ENCODE measurements around the gene CRYM.

The CRYM gene

DNA sequence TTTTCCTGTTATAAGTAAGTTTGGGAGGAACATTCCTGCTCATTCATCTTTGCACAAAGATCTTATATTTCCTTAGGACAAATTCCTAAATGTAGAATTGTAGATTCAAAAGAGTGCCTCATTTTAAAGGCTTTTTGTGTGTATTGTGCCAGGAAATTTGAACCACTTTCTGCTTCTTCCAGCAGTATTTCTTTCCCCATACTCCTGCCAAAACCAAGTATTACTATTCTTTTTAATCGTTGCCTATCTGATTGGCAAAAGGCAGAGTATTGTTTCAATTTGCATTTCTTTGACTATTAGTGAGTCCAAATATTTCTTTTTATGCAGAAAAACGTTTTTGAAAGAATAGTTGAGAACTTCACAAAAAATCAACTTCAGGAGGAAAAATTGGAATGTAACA is 35.3 kb downstream of the CRYM start:
- DNase-seq, result no peak

DNA sequence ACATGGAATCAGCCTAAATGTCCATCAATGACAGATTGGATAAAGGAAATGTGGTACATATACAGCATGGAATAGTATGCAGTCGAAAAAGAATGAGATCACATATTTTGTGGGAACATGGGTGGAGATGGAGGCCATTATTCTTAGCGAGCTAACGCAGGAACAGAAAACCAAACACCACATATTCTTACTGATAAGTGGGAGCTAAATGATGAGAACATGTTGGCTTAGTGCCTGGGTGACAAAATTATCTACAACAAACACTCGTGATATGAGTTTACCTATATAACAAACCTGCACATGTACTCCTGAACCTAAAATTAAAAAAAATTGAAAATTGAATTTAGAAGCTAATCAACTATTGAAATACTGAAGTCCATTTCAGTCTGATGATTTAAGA is 38.4 kb downstream of the CRYM start:
- DNase-seq, result no peak

DNA sequence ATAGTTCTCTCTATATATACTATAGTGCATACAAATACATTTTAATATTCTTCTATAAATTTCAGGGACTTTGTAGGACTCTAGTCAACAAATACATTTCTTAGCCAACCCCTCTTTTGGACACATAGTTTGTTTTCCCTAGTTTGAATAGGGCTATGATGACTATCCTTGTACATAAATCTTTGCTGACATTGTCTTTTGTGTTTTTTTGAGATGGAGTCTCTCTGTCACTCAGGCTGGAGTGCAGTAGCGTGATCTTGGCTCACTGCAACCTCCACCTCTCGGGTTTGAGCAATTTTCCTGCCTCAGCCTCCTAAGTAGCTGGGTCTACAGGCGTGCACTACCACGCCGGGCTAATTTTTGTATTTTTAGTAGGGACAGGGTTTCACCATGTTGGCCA is 41.3 kb downstream of the CRYM start:
- no peak for DNase-seq

DNA sequence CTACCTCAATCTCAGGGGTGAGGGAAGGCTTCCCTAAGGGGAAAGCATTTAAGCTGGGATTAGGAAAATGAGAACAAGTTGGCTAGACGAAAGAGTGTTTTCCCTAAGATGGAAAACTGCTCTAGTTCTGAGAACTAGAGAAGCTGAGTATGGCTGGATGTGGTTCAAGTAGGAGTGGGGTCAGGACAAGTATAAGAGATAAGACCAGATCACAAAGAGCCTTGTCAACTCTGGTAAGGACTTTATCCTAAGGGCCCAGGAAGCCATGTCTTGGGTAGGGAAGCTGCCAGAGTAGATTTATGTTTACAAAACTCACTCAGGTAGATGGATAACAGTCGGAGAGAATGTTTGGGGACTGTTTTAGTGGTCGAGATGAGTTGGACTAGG is 42.9 kb downstream of the CRYM start:
- DNase-seq, result no peak

DNA sequence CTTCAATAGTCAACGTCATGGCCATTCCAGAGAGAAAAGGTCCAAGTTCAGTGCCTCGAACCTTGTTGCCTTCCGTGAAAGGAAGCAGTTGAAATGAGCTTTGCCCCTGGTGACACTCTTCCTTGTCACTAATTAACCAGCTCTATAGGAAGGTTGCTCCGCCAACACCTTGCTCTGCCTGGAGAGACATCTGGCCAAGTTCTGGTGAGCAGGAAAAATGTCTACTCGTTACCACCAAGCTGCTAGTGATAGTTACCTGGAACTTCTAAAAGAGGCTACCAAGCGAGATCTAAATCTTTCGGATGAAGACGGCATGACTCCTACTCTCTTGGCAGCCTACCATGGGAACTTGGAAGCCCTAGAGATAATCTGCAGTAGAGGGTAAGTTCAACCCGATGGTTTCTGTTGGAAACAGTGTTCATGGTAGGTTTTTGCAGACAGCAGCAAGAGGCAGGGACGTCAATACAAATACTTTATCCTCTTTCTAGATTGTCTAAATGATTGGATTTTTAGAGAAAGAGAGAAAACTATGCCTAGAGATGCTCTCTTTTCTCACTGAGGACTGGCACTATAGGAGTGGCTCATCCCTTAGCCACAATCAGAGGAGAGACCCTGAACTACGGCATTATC is 44.5 kb downstream of the CRYM start, which contains the start of gene ANKS4B:
Gene ANKS4B, plus strand, starts transcription at position 179 of the 630 bp plus-strand sequence. Its CDS starts 39 bp downstream, at position 218.
- DNase-seq, result no peak

DNA sequence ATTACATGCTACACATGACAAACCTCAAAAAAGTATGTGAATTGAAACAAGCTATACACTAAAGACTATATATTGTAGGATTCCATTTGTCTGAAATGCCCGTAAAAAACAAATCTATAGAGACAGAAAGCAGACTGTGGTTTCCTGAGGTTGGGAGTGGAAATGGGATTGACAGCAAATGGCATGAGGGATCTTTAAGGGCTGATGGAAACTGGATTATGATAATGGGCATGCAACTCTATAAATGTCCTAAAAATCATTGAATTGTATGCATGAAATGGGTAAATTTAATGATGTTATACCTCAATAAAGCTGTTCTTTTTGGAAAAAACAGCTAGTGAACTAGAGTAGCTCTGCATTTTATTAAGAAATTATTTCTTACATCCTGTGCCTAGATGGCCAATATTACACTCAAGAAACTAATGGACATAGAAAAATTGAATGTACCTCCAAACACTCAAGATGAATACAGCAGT is 45.0 kb downstream of the CRYM start:
- DNase-seq, result no peak

DNA sequence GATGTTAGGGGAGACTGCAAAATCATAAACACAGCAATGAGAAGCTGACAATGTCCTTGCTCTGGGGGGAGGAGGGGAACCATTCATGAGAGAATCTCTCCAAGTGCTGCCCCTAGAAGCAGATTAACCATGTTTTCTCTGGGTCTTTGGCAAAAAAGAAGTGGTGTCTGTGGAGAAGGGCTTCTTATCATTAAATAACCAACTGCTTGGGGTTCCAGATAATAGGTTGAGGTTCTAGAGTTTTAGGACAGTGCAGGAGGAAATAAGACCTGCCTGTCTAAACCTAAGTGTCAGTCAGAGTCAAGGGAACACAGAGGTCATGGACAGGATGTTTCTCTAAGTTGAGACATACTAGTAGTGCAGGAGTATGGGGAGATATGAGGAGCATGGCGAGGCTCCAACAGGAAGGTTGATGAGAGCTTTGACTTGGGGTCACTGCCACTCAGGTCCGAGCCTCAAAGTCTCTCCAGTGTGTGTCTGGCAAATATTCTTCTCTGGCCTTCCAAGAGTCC is 49.7 kb downstream of the CRYM start:
- DNase-seq, result no peak

DNA sequence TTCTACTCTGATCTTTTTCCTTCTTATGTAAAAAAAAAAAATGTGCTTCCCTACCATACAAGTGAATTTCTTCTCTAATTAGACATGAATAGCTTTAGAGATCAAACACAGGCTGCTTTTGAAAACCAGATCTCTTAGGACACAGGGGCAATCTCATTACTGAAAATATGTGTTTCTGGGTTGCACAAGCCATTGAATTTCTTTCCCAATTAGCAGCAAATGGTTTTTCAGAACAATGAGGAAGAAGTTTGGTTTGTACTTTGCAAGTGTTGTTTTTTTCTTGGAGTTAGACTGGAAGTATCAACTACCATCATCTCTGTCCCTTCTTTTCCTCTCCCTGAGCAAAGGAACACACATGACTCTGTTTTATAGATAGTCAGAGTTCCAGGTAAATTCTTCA is 50.2 kb downstream of the CRYM start:
- peak; percentile 3 to 17 for DNase-seq

DNA sequence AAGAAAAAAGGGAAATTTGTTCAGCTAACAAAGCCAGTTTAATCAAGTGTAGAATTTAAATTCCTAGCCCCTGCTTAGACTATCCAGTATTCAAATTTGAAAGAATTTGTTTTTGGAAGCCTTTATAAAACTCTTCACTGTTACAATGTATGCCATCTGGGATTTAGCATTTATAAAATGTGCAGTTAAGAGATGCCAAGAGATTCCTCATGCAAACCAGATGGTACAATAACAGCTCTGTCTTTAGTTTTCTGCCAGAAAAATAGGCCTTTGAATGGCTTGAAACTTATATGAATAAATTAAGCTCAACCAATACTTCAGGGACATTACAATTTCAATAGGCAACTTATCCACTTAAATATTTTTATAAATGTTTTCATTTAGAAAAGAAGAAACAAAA is 51.3 kb downstream of the CRYM start:
- DNase-seq, result no peak

DNA sequence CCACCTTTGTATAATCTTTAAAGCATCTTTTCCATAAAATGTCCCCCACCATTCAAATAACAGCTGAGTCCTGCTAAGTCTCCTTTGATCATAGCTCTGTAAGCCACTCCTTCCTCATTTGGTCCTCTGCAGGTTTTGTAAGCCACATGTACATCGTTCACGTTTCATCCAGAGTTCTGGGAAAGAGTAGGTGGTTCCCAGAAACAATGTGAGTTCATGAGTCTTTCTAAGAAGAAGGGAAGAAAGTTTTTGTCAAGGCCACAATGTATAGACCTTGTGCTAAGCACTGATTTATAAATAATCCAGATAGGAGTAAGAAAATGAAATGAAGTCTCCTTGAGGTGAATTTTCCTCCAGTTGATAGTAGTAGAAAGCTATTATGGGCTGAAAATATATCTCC is 53.3 kb downstream of the CRYM start:
- no peak for DNase-seq

DNA sequence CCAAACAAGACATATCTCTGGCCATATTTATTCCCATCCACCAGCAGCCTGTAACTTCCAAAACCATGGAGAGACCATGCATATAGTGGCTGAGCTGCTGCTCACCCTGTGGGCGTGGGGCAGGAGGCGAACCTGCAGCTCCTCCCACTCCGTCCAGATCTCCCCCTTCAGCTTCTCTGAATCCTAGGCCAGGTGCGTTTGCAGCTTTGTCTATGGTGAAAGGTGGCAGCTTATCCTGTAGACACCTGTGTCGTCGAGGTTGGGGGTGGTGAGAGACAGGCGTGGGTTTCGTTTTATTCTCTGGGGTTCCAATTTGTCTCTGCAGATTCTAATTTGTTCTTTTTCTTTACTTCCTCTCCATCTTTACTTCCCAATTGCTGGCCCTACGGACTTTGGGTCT is 54.3 kb downstream of the CRYM start:
- DNase-seq, result no peak

DNA sequence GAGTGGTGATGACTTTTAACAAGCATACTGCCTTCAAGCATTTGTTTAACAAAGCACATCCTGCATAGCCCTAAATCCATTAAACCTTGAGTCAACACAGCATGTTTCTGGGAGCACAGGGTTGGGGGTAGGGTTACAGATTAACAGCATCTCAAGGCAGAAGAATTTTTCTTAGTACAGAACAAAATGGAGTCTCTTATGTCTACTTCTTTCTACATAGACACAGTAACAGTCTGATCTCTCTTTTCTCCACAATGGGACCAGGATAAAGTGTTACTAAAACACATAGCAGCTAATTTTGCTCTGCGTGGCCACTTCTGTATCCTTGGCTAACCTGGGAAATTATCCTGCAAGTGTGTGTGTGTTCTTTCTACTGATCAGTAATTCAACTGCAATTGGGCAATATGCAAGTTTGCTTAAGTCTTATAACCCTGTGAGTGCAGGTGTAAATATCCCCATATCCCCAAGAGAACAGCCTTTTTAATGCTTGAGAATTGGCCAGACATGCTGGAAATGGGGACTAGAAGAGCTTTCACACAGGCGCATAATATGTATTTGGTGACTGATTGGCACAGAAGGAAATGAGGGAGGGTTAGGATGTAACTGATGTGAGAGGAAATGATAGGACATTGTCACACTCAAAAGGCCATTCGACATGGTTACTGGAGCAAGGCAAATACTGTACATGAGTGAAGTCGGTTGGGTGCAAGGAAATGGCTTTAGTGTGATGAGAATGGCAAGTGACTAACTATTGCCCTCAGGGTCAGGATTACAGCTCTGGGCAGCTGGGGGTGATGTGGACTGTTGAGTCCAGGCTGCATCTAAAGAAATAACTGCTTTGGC is 55.4 kb downstream of the CRYM start:
- no peak for DNase-seq

DNA sequence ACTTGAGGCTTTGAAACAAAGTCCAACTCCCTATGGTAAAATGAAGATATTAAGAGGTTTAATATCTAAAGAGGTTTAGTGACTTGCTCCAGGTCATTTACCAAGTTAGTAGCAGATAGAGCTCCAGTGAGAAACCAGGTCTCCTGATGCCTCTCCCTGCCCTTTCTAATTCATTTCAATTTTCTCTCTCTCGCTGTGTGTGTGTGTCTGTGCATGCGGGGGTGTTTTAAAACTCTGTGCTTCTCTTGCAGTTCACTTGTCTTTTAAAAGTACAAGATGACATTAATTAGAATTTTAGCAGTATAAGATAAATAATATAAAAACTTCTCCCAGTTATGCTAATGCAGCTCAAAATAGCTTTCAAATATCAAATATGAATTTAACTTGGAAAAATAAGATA is 58.5 kb downstream of the CRYM start:
- no peak for DNase-seq

DNA sequence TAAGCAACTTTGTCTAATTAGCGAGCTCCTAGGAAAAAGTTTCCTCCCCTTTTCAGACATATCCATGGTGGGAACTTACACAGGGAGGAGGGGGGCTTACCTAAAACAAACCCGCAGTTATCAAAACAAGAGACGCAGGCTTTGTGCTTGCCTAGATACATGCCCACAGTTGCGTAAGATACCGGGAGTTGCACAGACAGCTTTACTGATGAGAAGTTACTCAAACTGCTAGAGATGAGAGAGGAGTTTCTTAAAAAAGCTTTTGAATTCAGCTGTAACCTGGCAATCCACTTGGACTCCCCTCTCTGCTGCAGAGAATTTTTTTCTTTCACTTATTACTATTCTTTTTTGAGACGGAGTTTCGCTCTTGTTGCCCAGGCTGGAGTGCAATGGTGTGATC is 59.9 kb downstream of the CRYM start:
- DNase-seq, result peak in 1 of 2 experiments; percentile 4

DNA sequence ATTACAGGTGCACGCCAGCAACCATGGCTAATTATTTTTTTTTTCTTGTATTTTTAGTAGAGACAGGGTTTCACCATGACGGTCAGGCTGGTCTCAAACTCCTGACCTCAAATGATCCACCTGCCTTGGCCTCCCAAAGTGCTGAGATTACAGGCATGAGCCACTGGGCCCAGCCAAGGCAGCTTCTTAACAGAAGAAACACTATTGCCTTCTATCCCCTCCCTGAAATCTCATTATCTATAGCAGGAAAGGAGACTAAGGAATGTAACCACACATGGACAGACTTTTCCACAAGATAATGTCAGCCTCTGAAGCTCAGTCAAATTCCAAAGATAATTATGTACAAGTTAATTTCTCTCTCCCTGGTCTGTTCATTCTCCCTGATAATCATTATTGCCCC is 61.0 kb downstream of the CRYM start:
- no peak for DNase-seq

DNA sequence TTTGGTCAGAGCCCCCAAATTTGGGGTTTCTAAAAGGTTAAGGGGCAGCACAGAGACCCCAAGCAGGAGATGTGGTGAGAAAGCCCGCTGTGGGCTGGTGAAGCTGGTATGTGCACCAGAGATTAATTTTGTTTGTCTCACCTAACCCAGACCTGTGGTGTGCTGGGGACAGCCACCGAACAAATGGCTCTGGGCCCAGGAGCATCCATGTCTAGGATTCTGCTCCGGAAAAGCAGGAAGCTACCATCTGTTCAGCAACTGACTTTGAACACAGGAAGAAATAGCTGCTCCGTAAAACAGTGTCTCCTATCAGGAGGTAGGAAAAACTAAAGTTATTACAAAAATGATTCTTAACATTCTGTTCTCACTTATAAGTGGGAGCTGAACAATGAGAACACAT is 64.0 kb downstream of the CRYM start:
- no peak for DNase-seq

DNA sequence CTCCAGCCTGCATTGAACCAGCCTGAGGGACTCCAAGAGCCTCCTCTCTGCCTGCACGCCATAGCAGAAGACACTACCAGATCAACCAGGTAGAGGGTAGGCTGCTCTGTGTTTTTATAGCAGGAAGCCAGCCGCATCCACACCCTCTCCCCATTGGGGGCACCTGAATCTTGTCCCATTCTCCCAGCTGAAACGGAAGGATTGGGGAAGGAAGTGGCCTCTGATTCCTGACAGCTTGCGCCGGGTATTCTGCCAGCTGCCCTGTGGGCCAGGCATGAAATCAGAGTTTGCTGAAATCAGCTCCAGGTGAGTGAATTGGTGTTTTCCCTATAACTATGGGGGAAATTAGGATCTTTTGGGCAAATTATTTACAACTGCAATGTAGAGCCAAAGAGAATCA is 66.6 kb downstream of the CRYM start, which contains the start of gene ZP2:
Gene ZP2, minus strand, starts transcription at position 89 of the 400 bp plus-strand sequence. Its CDS starts 27 bp downstream, at position 62.
- no peak for DNase-seq
